ENCODE data around the gene ZMYND10.

Gene ZMYND10

GRCh38 chr3:50319894-50320625, 25.5 kb downstream of the ZMYND10 start:
- Histone ChIP-seq H3K4me3 (peak overlapping the region; percentile 70 to 89), H3K27me3 (no peaks in the 10 kb centered on the region), H3K9me3 (no peaks in the 10 kb centered on the region), H3K36me3 (peaks cover 0 to 25% (median 20%) of the 10 kb centered on the region in 3 donors), H3K27ac (peak overlapping the region; percentile 93), H3K4me1 (peaks cover 0 to 62% (median 30%) of the 10 kb centered on the region in 4 donors)
- intact Hi-C loops (cut with DNase I; ENCODE audit: low total_unique reads), result loop anchor here (2.0 kb wide), 1 partner anchor 19 kb away; no protein-coding TSS in a partner anchor
- DNase-seq, result no peak
- no peak for TF ChIP-seq CTCF (IDR thresholded peaks at IDR 0.05)

- intact Hi-C loops (cut with DNase I; ENCODE audit: low total_unique reads), result no loop called here
- Histone ChIP-seq H3K4me3 (peak overlapping the region; percentile 70 to 89), H3K27ac (no peak overlapping the region), H3K36me3 (peaks cover 0 to 24% (median 18%) of the 10 kb centered on the region in 3 donors), H3K4me1 (peaks cover 0 to 58% (median 30%) of the 10 kb centered on the region in 4 donors), H3K27me3 (no peaks in the 10 kb centered on the region), H3K9me3 (no peaks in the 10 kb centered on the region)
- DNase-seq, result no peak
- no peak for TF ChIP-seq CTCF (IDR thresholded peaks at IDR 0.05)
These were observed 26.2 kb downstream of the ZMYND10 start for GRCh38 chr3:50319181-50319893.

GRCh38 chr3:50318615-50319014, 26.9 kb downstream of the ZMYND10 start:
- no peaks in the 10 kb centered on the region for H3K27me3 ChIP-seq
- intact Hi-C loops (cut with DNase I; ENCODE audit: low total_unique reads), result no loop called here
- H3K9me3 ChIP-seq, result no peaks in the 10 kb centered on the region
- H3K4me1 ChIP-seq, result peaks cover 0 to 57% (median 30%) of the 10 kb centered on the region in 4 donors
- H3K36me3 ChIP-seq, result peaks cover 0 to 24% (median 18%) of the 10 kb centered on the region in 3 donors
- TF ChIP-seq CTCF (IDR thresholded peaks at IDR 0.05), result no peak
- peak overlapping the region in 1 of 2 donors; percentile 17 for H3K4me3 ChIP-seq
- DNase-seq, result no peak
- no peak overlapping the region for H3K27ac ChIP-seq

- DNase-seq, result no peak
- no peak overlapping the region for H3K27ac ChIP-seq
- no peaks in the 10 kb centered on the region for H3K27me3 ChIP-seq
- no peak overlapping the region for H3K4me3 ChIP-seq
- H3K9me3 ChIP-seq, result no peaks in the 10 kb centered on the region
- H3K4me1 ChIP-seq, result peaks cover 0 to 57% (median 30%) of the 10 kb centered on the region in 4 donors
- H3K36me3 ChIP-seq, result peaks cover 0 to 24% (median 18%) of the 10 kb centered on the region in 3 donors
- intact Hi-C loops (cut with DNase I; ENCODE audit: low total_unique reads), result no loop called here
- no peak for TF ChIP-seq CTCF (IDR thresholded peaks at IDR 0.05)
These were observed 27.4 kb downstream of the ZMYND10 start for GRCh38 chr3:50318163-50318562.

GRCh38 chr3:50317300-50317699, 28.2 kb downstream of the ZMYND10 start:
- no peak for DNase-seq
- Histone ChIP-seq H3K4me3 (no peak overlapping the region), H3K4me1 (peaks cover 0 to 50% (median 28%) of the 10 kb centered on the region in 4 donors), H3K27ac (no peak overlapping the region), H3K36me3 (peaks cover 0 to 24% (median 18%) of the 10 kb centered on the region in 3 donors), H3K9me3 (no peaks in the 10 kb centered on the region), H3K27me3 (no peaks in the 10 kb centered on the region)
- no peak for TF ChIP-seq CTCF (IDR thresholded peaks at IDR 0.05)
- intact Hi-C loops (cut with DNase I; ENCODE audit: low total_unique reads), result no loop called here
